ENCODE measurements around the gene HS3ST3A1.

DNA sequence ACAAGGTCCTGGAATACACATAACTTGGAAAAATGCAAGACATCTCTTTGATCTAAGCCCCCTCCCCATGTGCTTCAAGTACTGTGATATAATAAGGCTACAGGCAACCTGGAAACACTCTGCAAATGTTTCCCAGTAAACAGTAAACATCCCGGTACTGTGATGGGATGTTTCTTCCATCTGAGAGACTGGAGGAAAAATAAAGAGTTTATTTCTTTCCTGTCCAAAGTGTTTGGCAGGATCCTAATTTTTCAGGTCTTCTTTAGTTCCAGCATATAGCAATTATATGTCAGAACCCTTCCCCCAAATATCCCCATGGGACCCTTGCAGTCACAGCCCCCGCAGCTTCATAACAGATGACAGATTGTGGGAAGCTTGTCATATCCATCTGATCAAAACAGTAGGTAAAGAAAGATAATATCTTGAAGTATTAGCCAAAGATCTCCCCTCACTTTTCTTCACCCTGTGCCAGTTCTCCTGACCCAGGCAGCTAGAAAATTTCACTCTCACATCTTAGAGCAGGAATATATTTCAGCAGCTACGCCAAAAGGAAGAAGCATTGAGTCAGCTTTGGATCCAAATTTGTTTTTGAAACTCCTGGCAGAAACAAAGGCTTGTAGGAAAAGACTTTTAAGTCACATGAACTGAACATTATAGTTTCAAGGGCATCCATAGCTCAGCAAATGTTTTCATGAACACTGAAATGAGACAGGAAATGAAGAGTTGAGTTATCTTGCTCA is 141.3 kb downstream of the HS3ST3A1 start:
- TF ChIP-seq ZNF274 (IDR thresholded peaks at IDR 0.05; ENCODE audit: low read depth, low read length) (no peak), YY1 (IDR thresholded peaks at IDR 0.05; ENCODE audit: insufficient read depth, insufficient read length) (no peak)
